IMR-90 (cell line): ENCODE data around the gene CCDC33. TPM values are rescaled to one million over a fixed set of nuclear protein-coding genes. Genes with fewer than 3 reads are reported as not detected.

Experiments
- ATAC-seq: fragments of 200-7000 bp; cut with Tn5 transposase; 2 replicates; pipeline ENCODE4 v1.9.1; 2020; ENCODE audit warnings: low read depth, mild to moderate bottlenecking, moderate library complexity
- BruUV-seq: library from RNA; stranded (reverse); fragments of 400-500 nt; replicated peaks from 2 replicates; lab custom pipeline; 2021; lab: Mats Ljungman, UMichigan
- CTCF ChIA-PET: fragments of 300-600 bp; formaldehyde crosslinking; extraction: SDS; loops from one replicate; lab custom pipeline; 2021; ENCODE audit warnings: antibody characterized with exemption; lab: Yijun Ruan, JAX
- POLR2A ChIA-PET: fragments of 300-600 bp; sonication (Branson Sonifier 250); formaldehyde crosslinking; loops from one replicate; lab custom pipeline; 2022; ENCODE audit warnings: antibody characterized with exemption; ENCODE audit not compliant: unreplicated experiment; lab: Charles Lee
- DNase-seq: peaks from one replicate; pipeline ENCODE4 v3.0.0; 2013
- H2AFZ ChIP-seq: replicated peaks from 2 replicates; pipeline ENCODE3; 2013; ENCODE audit warnings: low read length, mild to moderate bottlenecking; ENCODE audit not compliant: poor library complexity
- H2AK5ac ChIP-seq: 2 replicates; pipeline ENCODE4 v1.6.1; 2013; ENCODE audit warnings: low read depth, low read length, inconsistent platforms
- H2AK9ac ChIP-seq: replicated peaks from 2 replicates; pipeline ENCODE3; 2013; ENCODE audit warnings: mild to moderate bottlenecking, low read depth, low read length, moderate library complexity; ENCODE audit not compliant: poor library complexity
- H2BK120ac ChIP-seq: 2 replicates; pipeline ENCODE4 v1.6.1; 2013; ENCODE audit warnings: low read depth, low read length, inconsistent platforms
- H2BK15ac ChIP-seq: 3 replicates; pipeline ENCODE4 v1.6.1; 2013; ENCODE audit warnings: low read depth, low read length, inconsistent platforms
- H2BK20ac ChIP-seq: 2 replicates; pipeline ENCODE4 v1.6.1; 2013; ENCODE audit warnings: low read depth, mild to moderate bottlenecking, inconsistent platforms, low read length, moderate library complexity
- H2BK5ac ChIP-seq: 2 replicates; pipeline ENCODE4 v1.6.1; 2013; ENCODE audit warnings: mild to moderate bottlenecking, low read depth, low read length, inconsistent platforms; ENCODE audit not compliant: poor library complexity, severe bottlenecking
- H3K14ac ChIP-seq: replicated peaks from 2 replicates; pipeline ENCODE4 v1.6.1; 2013; ENCODE audit warnings: low read depth, low read length, inconsistent platforms
- H3K18ac ChIP-seq: 2 replicates; pipeline ENCODE4 v1.6.1; 2013; ENCODE audit warnings: low read depth, low read length, control low read depth
- H3K23ac ChIP-seq: 2 replicates; pipeline ENCODE4 v1.6.1; 2013; ENCODE audit warnings: low read depth, low read length, inconsistent platforms
- H3K27ac ChIP-seq: 2 replicates; pipeline ENCODE4 v1.5.1; 2013; ENCODE audit warnings: mild to moderate bottlenecking, control low read depth, low read length; ENCODE audit not compliant: insufficient read depth
- H3K27me3 ChIP-seq: 2 replicates; pipeline ENCODE4 v1.6.1; 2013; ENCODE audit warnings: low read length; ENCODE audit not compliant: control insufficient read depth, insufficient read depth
- H3K36me3 ChIP-seq: 2 replicates; pipeline ENCODE4 v1.6.1; 2013; ENCODE audit warnings: low read length, mixed read lengths; ENCODE audit not compliant: control insufficient read depth, insufficient read depth
- H3K4ac ChIP-seq: 2 replicates; pipeline ENCODE4 v1.6.1; 2013; ENCODE audit warnings: low read depth, low read length, inconsistent platforms
- H3K4me1 ChIP-seq: 2 replicates; pipeline ENCODE4 v1.6.1; 2013; ENCODE audit warnings: low read length, mixed read lengths; ENCODE audit not compliant: control insufficient read depth, insufficient read depth
- H3K4me2 ChIP-seq: 2 replicates; pipeline ENCODE4 v1.6.1; 2013; ENCODE audit warnings: low read depth, mild to moderate bottlenecking, control low read depth, low read length, moderate library complexity
- H3K4me3 ChIP-seq: 2 replicates; pipeline ENCODE4 v1.5.1; 2013; ENCODE audit warnings: low read depth, mild to moderate bottlenecking, control low read depth, low read length, moderate library complexity; ENCODE audit not compliant: insufficient read depth
- H3K56ac ChIP-seq: 2 replicates; pipeline ENCODE4 v1.6.1; 2013; ENCODE audit warnings: low read length, inconsistent platforms; ENCODE audit not compliant: insufficient read depth; ENCODE audit errors: extremely low read depth
- H3K79me1 ChIP-seq, 2 experiments: 2 replicates each; pipeline ENCODE4 v1.6.1; 2013; ENCODE audit warnings: low read length in 2 of 2, inconsistent platforms in 1 of 2, low read depth in 1 of 2
- H3K9ac ChIP-seq: 2 replicates; pipeline ENCODE4 v1.6.1; 2013; ENCODE audit warnings: low read depth, low read length, control low read depth
- H3K9me1 ChIP-seq: 2 replicates; pipeline ENCODE4 v1.6.1; 2013; ENCODE audit warnings: low read length, inconsistent platforms; ENCODE audit not compliant: insufficient read depth
- H3K9me3 ChIP-seq: 2 replicates; pipeline ENCODE4 v1.6.1; 2013; ENCODE audit warnings: low read length; ENCODE audit not compliant: control insufficient read depth, insufficient read depth
- H4K20me1 ChIP-seq: 2 replicates; pipeline ENCODE4 v1.6.1; 2013; ENCODE audit warnings: low read length, inconsistent platforms; ENCODE audit not compliant: insufficient read depth
- H4K5ac ChIP-seq: 2 replicates; pipeline ENCODE4 v1.6.1; 2013; ENCODE audit warnings: mild to moderate bottlenecking, low read depth, low read length, control low read depth
- H4K8ac ChIP-seq, 2 experiments: 2 replicates each; pipeline ENCODE4 v1.6.1; 2013; ENCODE audit warnings: low read depth in 2 of 2, low read length in 2 of 2, control low read depth in 1 of 2, inconsistent platforms in 1 of 2
- H4K91ac ChIP-seq: 2 replicates; pipeline ENCODE4 v1.6.1; 2013; ENCODE audit warnings: low read depth, low read length, inconsistent platforms; ENCODE audit not compliant: insufficient read depth
- BHLHE40 ChIP-seq: fragments of 150-350 bp; IDR thresholded peaks from 2 replicates; pipeline ENCODE4 v1.6.1; 2016; ENCODE audit warnings: mild to moderate bottlenecking, low read depth, low read length
- CEBPB ChIP-seq: IDR thresholded peaks from 2 replicates; pipeline ENCODE4 v1.6.1; 2012; ENCODE audit warnings: low read depth, low read length, improper control_type of control experiment
- CHD1 ChIP-seq: IDR thresholded peaks from 2 replicates; pipeline ENCODE4 v1.6.1; 2012; ENCODE audit warnings: low read depth, low read length, improper control_type of control experiment
- FOS ChIP-seq: fragments of 150-350 bp; IDR thresholded peaks from 2 replicates; pipeline ENCODE4 v1.6.1; 2016; ENCODE audit warnings: low read depth, low read length
- MAFK ChIP-seq: IDR thresholded peaks from 2 replicates; pipeline ENCODE4 v1.6.1; 2012; ENCODE audit warnings: low read depth, low read length, improper control_type of control experiment
- MAZ ChIP-seq: IDR thresholded peaks from 2 replicates; pipeline ENCODE4 v1.6.1; 2012; ENCODE audit warnings: low read depth, mild to moderate bottlenecking, low read length, improper control_type of control experiment, moderate library complexity, borderline replicate concordance
- MXI1 ChIP-seq: IDR thresholded peaks from 2 replicates; pipeline ENCODE4 v1.6.1; 2012; ENCODE audit warnings: low read depth, mild to moderate bottlenecking, low read length, moderate library complexity, borderline replicate concordance
- NFE2L2 ChIP-seq: fragments of 150-350 bp; IDR thresholded peaks from 2 replicates; pipeline ENCODE4 v1.6.1; 2016; ENCODE audit warnings: low read depth, mild to moderate bottlenecking, low read length
- POLR2A ChIP-seq: IDR thresholded peaks from 2 replicates; pipeline ENCODE4 v1.6.1; 2012; ENCODE audit warnings: mild to moderate bottlenecking, low read depth, low read length
- RAD21 ChIP-seq: IDR thresholded peaks from 2 replicates; pipeline ENCODE4 v1.6.1; 2012; ENCODE audit warnings: low read length, improper control_type of control experiment
- RCOR1 ChIP-seq: IDR thresholded peaks from 2 replicates; pipeline ENCODE4 v1.6.1; 2012; ENCODE audit warnings: mild to moderate bottlenecking, low read length, improper control_type of control experiment; ENCODE audit not compliant: insufficient replicate concordance
- RFX5 ChIP-seq: IDR thresholded peaks from 2 replicates; pipeline ENCODE4 v1.8.0; 2012; ENCODE audit warnings: low read depth, mild to moderate bottlenecking, low read length, moderate library complexity
- SMC3 ChIP-seq: fragments of 150-350 bp; IDR thresholded peaks from 2 replicates; pipeline ENCODE4 v1.6.1; 2016; ENCODE audit warnings: low read depth, mild to moderate bottlenecking, antibody characterized with exemption, low read length, moderate library complexity
- WGBS, 2 experiments: methylation state at CpG; one replicate each; pipeline versions ENCODE4 v1.1.5 to v1.1.7; 2013; ENCODE audit warnings: missing lambda C conversion rate in 2 of 2; ENCODE audit not compliant: insufficient read length in 1 of 2; ENCODE audit errors: extremely low coverage in 2 of 2; 5-methylcytosine and 5-hydroxymethylcytosine counted together
- dilution Hi-C: fragments of 300-500 bp; cut with HindIII; formaldehyde crosslinking; loops from one replicate; pipeline ENCODE4 v1.14.3; 2018; ENCODE audit warnings: low sequenced_read_pairs; ENCODE audit not compliant: unreplicated experiment
- in situ Hi-C: fragments of 300-500 bp; cut with MboI; formaldehyde crosslinking; loops from 3 replicates; pipeline ENCODE4 v1.14.3; 2019; ENCODE audit warnings: low sequenced_read_pairs, inconsistent platforms, mixed read lengths
- intact Hi-C: fragments of 100-400 bp; cut with micrococcal nuclease; formaldehyde crosslinking; loops from 2 replicates; pipeline ENCODE4 v1.10.0; 2022
- polyA plus RNA-seq, 3 experiments: library from polyadenylated mRNA; depleted of rRNA; stranded (reverse); fragments of >200 nt; gene quantifications; 2 replicates each; pipeline ENCODE4 v1.2.3, GENCODE V29; 2012; ENCODE audit warnings: low replicate concordance in 1 of 3
- total RNA-seq: library from RNA; depleted of rRNA; stranded (reverse); fragments of >200 nt; gene quantifications from 2 replicates; pipeline ENCODE4 v1.2.3, GENCODE V29; 2012
- TF ChIP-seq, protein P1 (sequence below): fragments of 150-350 bp; IDR thresholded peaks from 2 replicates; pipeline ENCODE4 v1.6.1; 2017; ENCODE audit warnings: mild to moderate bottlenecking, antibody characterized with exemption, low read length, low read depth
- TF ChIP-seq, protein P2 (sequence below): conservative IDR thresholded peaks from 2 replicates; pipeline ENCODE4 v1.5.1; 2012; ENCODE audit warnings: mild to moderate bottlenecking, low read depth, low read length, improper control_type of control experiment
- TF ChIP-seq, protein P3 (sequence below): fragments of 150-350 bp; IDR thresholded peaks from 2 replicates; pipeline ENCODE4 v1.6.1; 2016; ENCODE audit warnings: low read depth, mild to moderate bottlenecking, low read length, moderate library complexity, borderline replicate concordance

CCDC33 gene
- total and polyA plus RNA-seq, 2 of the 4 experiments (the other 2 are of a cell fraction): not detected

DNA sequence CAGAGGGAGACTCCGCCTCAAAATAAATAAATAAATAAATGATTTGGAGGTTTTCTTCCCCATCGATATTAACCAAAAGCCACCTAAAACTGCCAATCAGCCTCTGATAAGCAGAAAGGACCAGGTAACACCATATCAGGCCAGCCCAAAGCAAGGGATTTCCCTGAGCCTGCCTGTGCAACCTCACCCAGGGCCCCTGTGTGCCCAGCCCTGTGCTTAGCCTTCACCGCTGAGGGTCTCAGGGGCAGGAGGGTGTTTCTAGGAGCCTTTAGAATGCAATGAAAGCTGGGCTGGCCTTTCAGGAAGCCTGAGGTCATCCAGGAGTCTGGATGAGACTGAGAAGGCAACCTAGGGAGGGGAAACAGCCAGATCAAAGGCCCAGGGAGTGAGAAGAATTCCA, 95.9 kb downstream of the CCDC33 start:
- H3K14ac ChIP-seq: no peak overlapping the region
- ChIA-PET POLR2A (no interaction called here), CTCF (no interaction called here)
- intact Hi-C loops (no loop called here), dilution Hi-C loops (no loop called here), in situ Hi-C loops (no loop called here)
- H2AK5ac ChIP-seq: no peak overlapping the region
- H2BK5ac ChIP-seq: no peak overlapping the region
- H3K4me1 ChIP-seq: no peaks in the 10 kb centered on the region
- DNase-seq (no peak), ATAC-seq (no peak)
- no peak overlapping the region for H3K4me3 ChIP-seq
- H2BK20ac ChIP-seq: no peak overlapping the region
- no peak overlapping the region for H2AFZ ChIP-seq
- H3K36me3 ChIP-seq: no peaks in the 10 kb centered on the region
- H3K18ac ChIP-seq: no peak overlapping the region
- no peak overlapping the region for H3K23ac ChIP-seq
- no peak overlapping the region for H2BK120ac ChIP-seq
- BruUV-seq: no TSS peak
- 0 out of 2 replicates have a peak, but pooled peaks cover 2% of the 10 kb centered on the region for H3K9me1 ChIP-seq
- H3K79me1 ChIP-seq: no peaks in the 10 kb centered on the region
- no CpG with 5 or more reads among the region's 3 CpGs for WGBS, 2 experiments
- H3K9ac ChIP-seq: no peak overlapping the region
- no peak overlapping the region for H2BK15ac ChIP-seq
- no peak overlapping the region for H4K8ac ChIP-seq
- no peak overlapping the region for H3K27ac ChIP-seq
- H4K20me1 ChIP-seq: no peaks in the 10 kb centered on the region
- no peak overlapping the region for H4K5ac ChIP-seq
- H3K4ac ChIP-seq: no peak overlapping the region
- H3K56ac ChIP-seq: no peak overlapping the region
- H3K4me2 ChIP-seq: no peak overlapping the region
- TF ChIP-seq MAZ: no peak
- no peak for TF ChIP-seq RCOR1
- TF ChIP-seq RAD21: no peak
- TF ChIP-seq, protein P1, sequence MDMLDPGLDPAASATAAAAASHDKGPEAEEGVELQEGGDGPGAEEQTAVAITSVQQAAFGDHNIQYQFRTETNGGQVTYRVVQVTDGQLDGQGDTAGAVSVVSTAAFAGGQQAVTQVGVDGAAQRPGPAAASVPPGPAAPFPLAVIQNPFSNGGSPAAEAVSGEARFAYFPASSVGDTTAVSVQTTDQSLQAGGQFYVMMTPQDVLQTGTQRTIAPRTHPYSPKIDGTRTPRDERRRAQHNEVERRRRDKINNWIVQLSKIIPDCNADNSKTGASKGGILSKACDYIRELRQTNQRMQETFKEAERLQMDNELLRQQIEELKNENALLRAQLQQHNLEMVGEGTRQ: no peak
- no peak for TF ChIP-seq MXI1
- TF ChIP-seq SMC3: no peak
- TF ChIP-seq NFE2L2: no peak
- no peak for TF ChIP-seq MAFK
- TF ChIP-seq CEBPB: no peak
- no peak for TF ChIP-seq CHD1
- TF ChIP-seq BHLHE40: no peak
- no peak for TF ChIP-seq FOS
- no peak for TF ChIP-seq POLR2A
- TF ChIP-seq, protein P2, sequence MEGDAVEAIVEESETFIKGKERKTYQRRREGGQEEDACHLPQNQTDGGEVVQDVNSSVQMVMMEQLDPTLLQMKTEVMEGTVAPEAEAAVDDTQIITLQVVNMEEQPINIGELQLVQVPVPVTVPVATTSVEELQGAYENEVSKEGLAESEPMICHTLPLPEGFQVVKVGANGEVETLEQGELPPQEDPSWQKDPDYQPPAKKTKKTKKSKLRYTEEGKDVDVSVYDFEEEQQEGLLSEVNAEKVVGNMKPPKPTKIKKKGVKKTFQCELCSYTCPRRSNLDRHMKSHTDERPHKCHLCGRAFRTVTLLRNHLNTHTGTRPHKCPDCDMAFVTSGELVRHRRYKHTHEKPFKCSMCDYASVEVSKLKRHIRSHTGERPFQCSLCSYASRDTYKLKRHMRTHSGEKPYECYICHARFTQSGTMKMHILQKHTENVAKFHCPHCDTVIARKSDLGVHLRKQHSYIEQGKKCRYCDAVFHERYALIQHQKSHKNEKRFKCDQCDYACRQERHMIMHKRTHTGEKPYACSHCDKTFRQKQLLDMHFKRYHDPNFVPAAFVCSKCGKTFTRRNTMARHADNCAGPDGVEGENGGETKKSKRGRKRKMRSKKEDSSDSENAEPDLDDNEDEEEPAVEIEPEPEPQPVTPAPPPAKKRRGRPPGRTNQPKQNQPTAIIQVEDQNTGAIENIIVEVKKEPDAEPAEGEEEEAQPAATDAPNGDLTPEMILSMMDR: no peak
- no peak for TF ChIP-seq RFX5
- TF ChIP-seq, protein P3, sequence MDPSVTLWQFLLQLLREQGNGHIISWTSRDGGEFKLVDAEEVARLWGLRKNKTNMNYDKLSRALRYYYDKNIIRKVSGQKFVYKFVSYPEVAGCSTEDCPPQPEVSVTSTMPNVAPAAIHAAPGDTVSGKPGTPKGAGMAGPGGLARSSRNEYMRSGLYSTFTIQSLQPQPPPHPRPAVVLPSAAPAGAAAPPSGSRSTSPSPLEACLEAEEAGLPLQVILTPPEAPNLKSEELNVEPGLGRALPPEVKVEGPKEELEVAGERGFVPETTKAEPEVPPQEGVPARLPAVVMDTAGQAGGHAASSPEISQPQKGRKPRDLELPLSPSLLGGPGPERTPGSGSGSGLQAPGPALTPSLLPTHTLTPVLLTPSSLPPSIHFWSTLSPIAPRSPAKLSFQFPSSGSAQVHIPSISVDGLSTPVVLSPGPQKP: no peak
- no peaks in the 10 kb centered on the region for H3K9me3 ChIP-seq
- no peak overlapping the region for H4K91ac ChIP-seq
- peaks cover 51% of the 10 kb centered on the region for H3K27me3 ChIP-seq
- H2AK9ac ChIP-seq: no peak overlapping the region
